OCI-LY1 (cell line): ENCODE measurements around the gene TENM4.

ENCODE experiments used
- H2AFZ ChIP-seq: fragments of 200-600 bp; sonication (generic), shearing (Covaris generic); 2 replicates; pipeline ENCODE4 v1.6.0; 2014; ENCODE audit warnings: antibody characterized with exemption, mild to moderate bottlenecking, low read length
- H3F3A ChIP-seq: fragments of 200-600 bp; sonication (generic), shearing (Covaris generic); 2 replicates; pipeline ENCODE4 v1.6.0; 2014; ENCODE audit warnings: mild to moderate bottlenecking, antibody characterized with exemption, low read length, moderate library complexity; ENCODE audit not compliant: insufficient read depth
- H3K27ac ChIP-seq: fragments of 200-600 bp; sonication (generic); 2 replicates; pipeline ENCODE4 v1.5.1; 2014; ENCODE audit warnings: low read length, mixed run types, mild to moderate bottlenecking, low read depth; ENCODE audit not compliant: poor library complexity, severe bottlenecking
- H3K27me3 ChIP-seq: fragments of 200-600 bp; sonication (generic); 2 replicates; pipeline ENCODE4 v1.6.0; 2014; ENCODE audit warnings: antibody characterized with exemption, mild to moderate bottlenecking, low read length, moderate library complexity; ENCODE audit not compliant: insufficient read depth
- H3K36me3 ChIP-seq: fragments of 200-600 bp; sonication (generic); 2 replicates; pipeline ENCODE4 v1.6.1; 2014; ENCODE audit warnings: mild to moderate bottlenecking, antibody characterized with exemption, low read length, moderate library complexity, mixed read lengths; ENCODE audit not compliant: insufficient read depth
- H3K4me1 ChIP-seq: fragments of 200-600 bp; sonication (generic); 2 replicates; pipeline ENCODE4 v1.5.1; 2014; ENCODE audit warnings: mild to moderate bottlenecking, low read length, moderate library complexity; ENCODE audit not compliant: insufficient read depth, severe bottlenecking
- H3K4me2 ChIP-seq: fragments of 200-600 bp; sonication (generic), shearing (Covaris generic); 2 replicates; pipeline ENCODE4 v1.6.1; 2014; ENCODE audit warnings: low read length
- H3K4me3 ChIP-seq: fragments of 200-600 bp; sonication (generic); 2 replicates; pipeline ENCODE4 v1.5.1; 2014; ENCODE audit warnings: low read length, low read depth, mild to moderate bottlenecking, mixed read lengths; ENCODE audit not compliant: poor library complexity, severe bottlenecking
- H3K79me2 ChIP-seq: fragments of 200-600 bp; shearing (Covaris generic); 2 replicates; pipeline ENCODE4 v1.6.1; 2016; ENCODE audit warnings: mixed run types, low read length, mixed read lengths; ENCODE audit not compliant: insufficient read depth
- H3K9ac ChIP-seq: fragments of 200-600 bp; sonication (generic), shearing (Covaris generic); 2 replicates; pipeline ENCODE4 v1.6.1; 2014; ENCODE audit warnings: mild to moderate bottlenecking, low read length, mixed read lengths
- H3K9me2 ChIP-seq: fragments of 200-600 bp; sonication (generic), shearing (Covaris generic); 2 replicates; pipeline ENCODE4 v1.6.1; 2014; ENCODE audit warnings: low read depth, mild to moderate bottlenecking, low read length, mixed read lengths
- H3K9me3 ChIP-seq: fragments of 200-600 bp; shearing (Covaris generic); 2 replicates; pipeline ENCODE4 v1.6.1; 2014; ENCODE audit warnings: low read length, mixed read lengths
- H4K20me1 ChIP-seq: fragments of 200-600 bp; sonication (generic), shearing (Covaris generic); 2 replicates; pipeline ENCODE4 v1.6.0; 2016; ENCODE audit warnings: mild to moderate bottlenecking, low read length; ENCODE audit not compliant: insufficient read depth
- CTCF ChIP-seq: fragments of 200-600 bp; sonication (generic), shearing (Covaris generic); IDR thresholded peaks from 2 replicates; pipeline ENCODE4 v1.5.1; 2017; ENCODE audit warnings: mild to moderate bottlenecking, antibody characterized with exemption, low read length, moderate library complexity, mixed read lengths
- EZH2 ChIP-seq: fragments of 200-600 bp; sonication (generic), shearing (Covaris generic); IDR thresholded peaks from 2 replicates; pipeline ENCODE4 v1.8.0; 2017; ENCODE audit warnings: borderline replicate concordance, mixed run types, mild to moderate bottlenecking, antibody characterized with exemption, low read length, moderate library complexity, mixed read lengths

Gene TENM4

DNA sequence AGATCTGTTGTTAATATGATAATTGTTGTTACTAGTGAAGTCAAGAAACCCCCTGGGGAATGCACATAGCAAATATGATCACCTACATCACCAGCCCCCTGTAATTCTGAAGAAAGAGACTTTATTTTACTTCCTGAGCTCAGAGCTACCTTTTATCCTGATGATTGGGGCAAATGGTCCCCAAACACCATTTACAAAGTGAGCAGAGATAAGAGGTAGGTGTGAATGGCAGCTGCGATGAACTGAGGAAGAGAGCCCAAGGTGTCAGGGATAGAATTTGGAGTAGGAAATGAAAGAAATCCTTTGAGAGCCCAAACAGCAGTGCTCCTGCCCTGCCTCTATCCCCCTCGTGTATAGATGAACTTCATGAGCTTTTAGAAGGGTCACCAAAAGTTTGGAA lies 69.1 kb downstream of the TENM4 start:
- H3K27me3 ChIP-seq = no peaks in the 10 kb centered on the region
- no peak overlapping the region for H2AFZ ChIP-seq
- H4K20me1 ChIP-seq = no peaks in the 10 kb centered on the region
- H3K4me3 ChIP-seq = no peak overlapping the region
- no peaks in the 10 kb centered on the region for H3F3A ChIP-seq
- no peaks in the 10 kb centered on the region for H3K4me1 ChIP-seq
- H3K27ac ChIP-seq = no peak overlapping the region
- no peaks in the 10 kb centered on the region for H3K36me3 ChIP-seq
- no peaks in the 10 kb centered on the region for H3K79me2 ChIP-seq
- H3K9me2 ChIP-seq = no peaks in the 10 kb centered on the region
- H3K4me2 ChIP-seq = no peak overlapping the region
- no peak overlapping the region for H3K9ac ChIP-seq
- no peaks in the 10 kb centered on the region for H3K9me3 ChIP-seq
- TF ChIP-seq CTCF (no peak), EZH2 (no peak)

DNA sequence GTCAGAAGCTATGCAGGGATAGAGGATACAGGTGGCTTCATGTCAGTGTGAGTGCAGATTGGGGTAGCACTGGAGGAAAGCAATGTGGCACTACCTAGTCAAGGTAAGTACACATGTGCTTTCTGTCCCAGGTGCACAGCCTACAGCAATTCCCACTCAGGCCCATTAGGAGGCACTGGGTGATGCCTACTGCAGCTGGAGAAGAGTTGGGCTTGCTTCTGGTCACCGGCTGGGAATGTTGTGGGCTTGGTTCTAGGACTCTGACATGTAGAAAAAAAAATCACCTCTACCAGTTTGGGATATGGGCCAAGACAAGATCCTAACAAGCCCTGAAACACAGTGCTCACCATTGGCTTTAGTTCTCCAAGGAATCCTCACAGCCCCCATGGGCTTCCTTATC lies 69.7 kb downstream of the TENM4 start:
- Histone ChIP-seq H4K20me1 (no peaks in the 10 kb centered on the region), H3K27ac (no peak overlapping the region), H3K36me3 (no peaks in the 10 kb centered on the region), H3K4me3 (no peak overlapping the region), H3K9me2 (no peaks in the 10 kb centered on the region), H3K9ac (no peak overlapping the region), H3F3A (no peaks in the 10 kb centered on the region), H3K4me1 (no peaks in the 10 kb centered on the region), H2AFZ (no peak overlapping the region), H3K4me2 (no peak overlapping the region), H3K79me2 (no peaks in the 10 kb centered on the region), H3K27me3 (no peaks in the 10 kb centered on the region), H3K9me3 (no peaks in the 10 kb centered on the region)
- TF ChIP-seq EZH2 = no peak
- TF ChIP-seq CTCF = no peak

- H3K4me2 ChIP-seq = no peak overlapping the region
- no peaks in the 10 kb centered on the region for H3K9me2 ChIP-seq
- H3K9ac ChIP-seq = no peak overlapping the region
- H4K20me1 ChIP-seq = no peaks in the 10 kb centered on the region
- no peak overlapping the region for H2AFZ ChIP-seq
- H3K27ac ChIP-seq = no peak overlapping the region
- H3K4me1 ChIP-seq = no peaks in the 10 kb centered on the region
- TF ChIP-seq EZH2 (no peak), CTCF (no peak)
- H3K36me3 ChIP-seq = no peaks in the 10 kb centered on the region
- no peaks in the 10 kb centered on the region for H3K79me2 ChIP-seq
- H3K27me3 ChIP-seq = no peaks in the 10 kb centered on the region
- H3K9me3 ChIP-seq = no peaks in the 10 kb centered on the region
- H3F3A ChIP-seq = no peaks in the 10 kb centered on the region
- H3K4me3 ChIP-seq = no peak overlapping the region
These were observed 71.8 kb downstream of the TENM4 start for GRCh38 chr11:79369055-79369454.
